OCI-LY1 (cell line): ENCODE measurements around the gene MAP3K21.

ENCODE experiments used
- H2AFZ ChIP-seq: fragments of 200-600 bp; sonication (generic), shearing (Covaris generic); 2 replicates; pipeline ENCODE4 v1.6.0; 2014; ENCODE audit warnings: antibody characterized with exemption, mild to moderate bottlenecking, low read length
- H3F3A ChIP-seq: fragments of 200-600 bp; sonication (generic), shearing (Covaris generic); 2 replicates; pipeline ENCODE4 v1.6.0; 2014; ENCODE audit warnings: mild to moderate bottlenecking, antibody characterized with exemption, low read length, moderate library complexity; ENCODE audit not compliant: insufficient read depth
- H3K27ac ChIP-seq: fragments of 200-600 bp; sonication (generic); 2 replicates; pipeline ENCODE4 v1.5.1; 2014; ENCODE audit warnings: low read length, mixed run types, mild to moderate bottlenecking, low read depth; ENCODE audit not compliant: poor library complexity, severe bottlenecking
- H3K27me3 ChIP-seq: fragments of 200-600 bp; sonication (generic); 2 replicates; pipeline ENCODE4 v1.6.0; 2014; ENCODE audit warnings: antibody characterized with exemption, mild to moderate bottlenecking, low read length, moderate library complexity; ENCODE audit not compliant: insufficient read depth
- H3K36me3 ChIP-seq: fragments of 200-600 bp; sonication (generic); 2 replicates; pipeline ENCODE4 v1.6.1; 2014; ENCODE audit warnings: mild to moderate bottlenecking, antibody characterized with exemption, low read length, moderate library complexity, mixed read lengths; ENCODE audit not compliant: insufficient read depth
- H3K4me1 ChIP-seq: fragments of 200-600 bp; sonication (generic); 2 replicates; pipeline ENCODE4 v1.5.1; 2014; ENCODE audit warnings: mild to moderate bottlenecking, low read length, moderate library complexity; ENCODE audit not compliant: insufficient read depth, severe bottlenecking
- H3K4me2 ChIP-seq: fragments of 200-600 bp; sonication (generic), shearing (Covaris generic); 2 replicates; pipeline ENCODE4 v1.6.1; 2014; ENCODE audit warnings: low read length
- H3K4me3 ChIP-seq: fragments of 200-600 bp; sonication (generic); 2 replicates; pipeline ENCODE4 v1.5.1; 2014; ENCODE audit warnings: low read length, low read depth, mild to moderate bottlenecking, mixed read lengths; ENCODE audit not compliant: poor library complexity, severe bottlenecking
- H3K79me2 ChIP-seq: fragments of 200-600 bp; shearing (Covaris generic); 2 replicates; pipeline ENCODE4 v1.6.1; 2016; ENCODE audit warnings: mixed run types, low read length, mixed read lengths; ENCODE audit not compliant: insufficient read depth
- H3K9ac ChIP-seq: fragments of 200-600 bp; sonication (generic), shearing (Covaris generic); 2 replicates; pipeline ENCODE4 v1.6.1; 2014; ENCODE audit warnings: mild to moderate bottlenecking, low read length, mixed read lengths
- H3K9me2 ChIP-seq: fragments of 200-600 bp; sonication (generic), shearing (Covaris generic); 2 replicates; pipeline ENCODE4 v1.6.1; 2014; ENCODE audit warnings: low read depth, mild to moderate bottlenecking, low read length, mixed read lengths
- H3K9me3 ChIP-seq: fragments of 200-600 bp; shearing (Covaris generic); 2 replicates; pipeline ENCODE4 v1.6.1; 2014; ENCODE audit warnings: low read length, mixed read lengths
- H4K20me1 ChIP-seq: fragments of 200-600 bp; sonication (generic), shearing (Covaris generic); 2 replicates; pipeline ENCODE4 v1.6.0; 2016; ENCODE audit warnings: mild to moderate bottlenecking, low read length; ENCODE audit not compliant: insufficient read depth
- CTCF ChIP-seq: fragments of 200-600 bp; sonication (generic), shearing (Covaris generic); IDR thresholded peaks from 2 replicates; pipeline ENCODE4 v1.5.1; 2017; ENCODE audit warnings: mild to moderate bottlenecking, antibody characterized with exemption, low read length, moderate library complexity, mixed read lengths
- EZH2 ChIP-seq: fragments of 200-600 bp; sonication (generic), shearing (Covaris generic); IDR thresholded peaks from 2 replicates; pipeline ENCODE4 v1.8.0; 2017; ENCODE audit warnings: borderline replicate concordance, mixed run types, mild to moderate bottlenecking, antibody characterized with exemption, low read length, moderate library complexity, mixed read lengths

MAP3K21 gene

GRCh38 chr1:233379869-233380438, 52.4 kb downstream of the MAP3K21 start:
- Histone ChIP-seq H3K4me3 (no peak overlapping the region), H3K4me1 (no peaks in the 10 kb centered on the region), H3K9ac (no peak overlapping the region), H3K9me2 (no peaks in the 10 kb centered on the region), H3K27me3 (no peaks in the 10 kb centered on the region), H3K36me3 (no peaks in the 10 kb centered on the region), H4K20me1 (no peaks in the 10 kb centered on the region), H2AFZ (no peak overlapping the region), H3K4me2 (no peak overlapping the region), H3K27ac (no peak overlapping the region), H3K79me2 (no peaks in the 10 kb centered on the region), H3K9me3 (no peaks in the 10 kb centered on the region), H3F3A (no peaks in the 10 kb centered on the region)
- no peak for TF ChIP-seq EZH2
- no peak for TF ChIP-seq CTCF

DNA sequence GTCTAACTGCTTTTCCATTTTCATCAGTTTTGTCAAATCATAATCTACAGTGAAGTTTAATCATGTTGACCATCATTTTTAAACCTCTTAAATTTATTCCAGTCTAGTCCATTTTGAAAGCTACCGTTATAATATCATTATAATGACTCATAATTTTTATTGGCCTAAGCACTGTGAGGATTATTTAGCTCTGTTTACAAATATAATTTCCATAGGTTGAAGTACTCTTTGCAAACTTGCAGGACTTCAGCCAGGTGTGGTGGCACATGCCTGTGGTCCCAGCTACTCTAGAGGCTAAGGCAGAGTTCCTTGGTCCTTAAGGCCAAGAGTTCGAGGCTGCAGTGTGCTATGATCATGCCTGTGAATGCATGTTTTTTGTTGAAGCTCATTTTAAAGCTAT, 54.3 kb downstream of the MAP3K21 start:
- H3K4me3 ChIP-seq: no peak overlapping the region
- no peaks in the 10 kb centered on the region for H3K9me2 ChIP-seq
- no peak overlapping the region for H3K4me2 ChIP-seq
- H3K79me2 ChIP-seq: no peaks in the 10 kb centered on the region
- no peaks in the 10 kb centered on the region for H3K27me3 ChIP-seq
- H3K4me1 ChIP-seq: no peaks in the 10 kb centered on the region
- no peaks in the 10 kb centered on the region for H3F3A ChIP-seq
- H3K9ac ChIP-seq: no peak overlapping the region
- no peaks in the 10 kb centered on the region for H4K20me1 ChIP-seq
- H3K27ac ChIP-seq: no peak overlapping the region
- no peaks in the 10 kb centered on the region for H3K9me3 ChIP-seq
- H3K36me3 ChIP-seq: no peaks in the 10 kb centered on the region
- H2AFZ ChIP-seq: no peak overlapping the region
- TF ChIP-seq EZH2 (no peak), CTCF (no peak)

DNA sequence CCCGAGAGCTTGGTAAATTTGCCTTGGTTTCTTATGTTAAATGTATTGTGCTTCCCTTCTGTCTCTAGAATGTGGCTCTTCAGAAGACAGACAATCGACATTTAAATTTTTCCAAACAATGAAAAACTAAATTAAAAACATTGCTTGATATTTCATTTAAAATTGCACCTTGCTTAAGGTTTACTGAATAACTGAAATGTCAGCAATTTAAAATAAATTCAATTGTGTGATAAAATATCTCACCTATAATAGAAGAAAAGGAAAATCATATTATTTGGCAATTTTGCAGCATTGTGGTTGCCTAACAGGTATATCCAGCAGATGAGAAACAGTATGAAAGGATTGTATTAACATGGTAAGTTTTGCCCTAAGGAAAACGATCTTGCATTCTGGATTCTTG, 56.5 kb downstream of the MAP3K21 start:
- Histone ChIP-seq H3K4me3 (no peak overlapping the region), H3K79me2 (no peaks in the 10 kb centered on the region), H3K9me2 (no peaks in the 10 kb centered on the region), H3K4me1 (no peaks in the 10 kb centered on the region), H2AFZ (no peak overlapping the region), H3K4me2 (no peak overlapping the region), H3K9me3 (no peaks in the 10 kb centered on the region), H3K36me3 (no peaks in the 10 kb centered on the region), H3F3A (no peaks in the 10 kb centered on the region), H3K27ac (no peak overlapping the region), H3K9ac (no peak overlapping the region), H3K27me3 (no peaks in the 10 kb centered on the region), H4K20me1 (no peaks in the 10 kb centered on the region)
- TF ChIP-seq CTCF (no peak), EZH2 (no peak)
